Right forelimb (tissue), 1 donor: ENCODE measurements around the gene FXR1.
"Not testable (repeated sequence)": the region's sequence is repeated elsewhere in the genome, so short reads cannot be mapped to it uniquely, and the experiment has no call there.

Experiments used
- DNase-seq: peaks from one replicate; pipeline ENCODE4 v3.0.0-alpha.2; 2018

Gene FXR1

DNA sequence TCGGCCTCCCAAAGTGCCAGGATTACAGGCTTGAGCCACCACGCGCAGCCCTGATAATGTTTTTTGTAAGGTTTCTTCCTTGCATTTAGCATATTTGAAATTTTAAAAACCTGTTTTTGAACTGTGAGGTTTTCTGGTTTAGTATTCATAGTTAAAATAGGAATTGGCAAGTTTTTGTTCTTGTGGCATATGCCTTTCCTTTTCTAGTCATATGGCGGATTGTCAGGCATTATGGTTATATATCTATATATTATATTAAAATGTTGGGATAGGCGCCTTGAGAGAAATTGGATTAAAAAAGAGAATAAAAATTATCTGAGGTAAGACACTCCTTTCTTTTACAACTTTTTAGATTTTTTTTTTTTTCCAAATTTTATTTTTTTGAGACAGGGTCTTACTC is 28.4 kb downstream of the FXR1 start:
- no peak for DNase-seq

- DNase-seq: no peak
Observed at GRCh38 chr3:180947761-180948390, 35.4 kb downstream of the FXR1 start.

DNA sequence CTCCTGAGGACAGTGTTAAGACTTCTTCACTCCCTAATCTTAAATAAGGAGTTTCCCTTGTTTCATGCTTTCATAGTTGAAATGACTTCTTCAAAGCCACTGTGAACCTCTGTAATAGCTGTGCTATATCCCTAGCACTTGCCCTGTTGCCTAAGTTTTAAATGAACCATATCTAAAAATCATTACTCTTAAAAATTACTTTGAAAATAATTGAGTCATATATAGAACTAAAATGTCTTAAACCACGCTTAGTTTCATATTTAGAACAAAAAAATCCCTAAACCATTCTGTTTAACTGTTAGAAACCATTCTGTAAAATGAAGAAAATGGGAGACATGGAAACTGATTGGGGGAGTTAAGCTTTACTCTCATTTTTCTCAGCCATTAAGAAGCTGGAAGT is 47.2 kb downstream of the FXR1 start:
- no peak for DNase-seq

GRCh38 chr3:180961087-180961486 is 48.6 kb downstream of the FXR1 start:
- no peak for DNase-seq

GRCh38 chr3:180961552-180961951 is 49.1 kb downstream of the FXR1 start:
- DNase-seq: no peak

- DNase-seq: no peak
Observed at GRCh38 chr3:180962530-180962929, 50.1 kb downstream of the FXR1 start.

DNA sequence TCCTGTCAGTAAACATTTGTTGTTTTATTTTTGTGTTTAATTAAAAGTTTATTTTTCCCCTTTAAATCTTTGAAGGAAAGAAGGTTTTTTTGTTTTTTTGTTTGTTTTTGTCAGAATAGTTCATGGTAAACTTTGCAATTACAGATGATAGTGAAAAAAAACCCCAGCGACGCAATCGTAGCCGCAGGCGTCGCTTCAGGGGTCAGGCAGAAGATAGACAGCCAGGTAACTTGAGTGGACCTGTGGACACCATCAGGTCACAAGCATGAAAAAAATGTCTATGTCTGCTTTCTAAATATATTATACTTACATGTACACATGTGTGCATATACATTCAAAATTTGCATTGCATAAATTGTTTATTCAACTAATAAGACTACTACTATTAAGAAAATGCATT is 58.5 kb downstream of the FXR1 start:
- DNase-seq: no peak

- DNase-seq: no peak
Observed at GRCh38 chr3:180973543-180973942, 61.1 kb downstream of the FXR1 start.

GRCh38 chr3:180974286-180974685 is 61.8 kb downstream of the FXR1 start:
- DNase-seq: no peak

DNA sequence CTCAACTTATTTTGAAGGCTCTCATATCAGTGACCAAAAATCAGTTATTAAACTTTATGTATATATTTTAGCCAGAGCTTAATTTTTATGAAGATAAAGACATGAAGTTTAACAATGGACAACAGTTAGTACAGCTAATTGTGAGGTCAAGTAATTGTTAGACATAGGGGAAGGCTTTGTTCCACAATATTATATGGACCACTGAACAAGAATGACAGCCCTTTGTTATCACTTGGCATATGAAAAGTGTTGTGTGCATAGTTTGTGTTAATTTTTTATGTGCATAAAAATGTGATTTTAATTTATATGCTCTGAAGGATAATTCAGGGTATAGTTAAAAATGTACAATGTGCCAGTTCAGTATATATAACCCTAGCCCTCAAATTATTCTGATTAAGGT is 65.0 kb downstream of the FXR1 start:
- DNase-seq: no peak

GRCh38 chr3:180979961-180980360 is 67.5 kb downstream of the FXR1 start:
- no peak for DNase-seq

- DNase-seq: no peak
Observed at GRCh38 chr3:180980611-180981010, 68.1 kb downstream of the FXR1 start.

- no peak for DNase-seq
Observed at GRCh38 chr3:180981912-180982311, 69.4 kb downstream of the FXR1 start.

DNA sequence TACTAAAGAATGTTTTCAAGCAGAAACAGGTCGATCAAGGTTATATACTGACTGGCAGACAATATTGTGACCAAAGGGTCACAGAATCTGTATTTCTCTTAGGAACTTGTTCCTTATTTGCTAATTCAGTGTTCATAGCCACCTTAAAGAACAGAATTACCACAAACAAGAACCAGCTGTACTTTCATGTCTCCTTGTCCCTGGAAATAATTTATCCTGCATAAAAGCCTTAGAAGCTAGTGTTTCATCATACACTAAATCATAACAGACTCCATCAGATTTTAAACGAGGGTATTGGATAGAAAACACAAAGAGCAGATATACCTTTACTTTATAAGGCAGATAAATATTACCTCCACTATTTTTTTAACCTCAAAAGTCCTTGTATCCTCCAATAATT is 70.7 kb downstream of the FXR1 start:
- no peak for DNase-seq

GRCh38 chr3:180986366-180986765 is 73.9 kb downstream of the FXR1 start:
- not testable (repeated sequence) for DNase-seq

DNA sequence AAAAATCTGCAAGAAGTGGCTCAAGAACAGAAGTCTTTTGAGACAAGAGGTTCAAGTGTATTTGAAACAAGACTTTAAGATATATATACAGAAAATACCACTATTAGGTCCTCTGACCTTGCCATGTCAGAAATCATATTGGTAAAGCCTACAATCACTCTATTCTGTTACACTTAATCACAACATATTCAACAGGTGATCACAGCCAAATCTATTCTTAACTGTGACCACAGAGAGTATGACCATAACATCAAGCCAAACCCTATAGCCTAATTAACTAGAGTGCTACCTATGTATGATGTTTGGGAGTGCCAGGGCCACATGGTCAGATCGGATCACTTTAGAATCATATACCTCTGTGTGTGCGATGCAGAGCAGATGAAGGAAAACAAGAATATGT is 74.9 kb downstream of the FXR1 start:
- no peak for DNase-seq

DNA sequence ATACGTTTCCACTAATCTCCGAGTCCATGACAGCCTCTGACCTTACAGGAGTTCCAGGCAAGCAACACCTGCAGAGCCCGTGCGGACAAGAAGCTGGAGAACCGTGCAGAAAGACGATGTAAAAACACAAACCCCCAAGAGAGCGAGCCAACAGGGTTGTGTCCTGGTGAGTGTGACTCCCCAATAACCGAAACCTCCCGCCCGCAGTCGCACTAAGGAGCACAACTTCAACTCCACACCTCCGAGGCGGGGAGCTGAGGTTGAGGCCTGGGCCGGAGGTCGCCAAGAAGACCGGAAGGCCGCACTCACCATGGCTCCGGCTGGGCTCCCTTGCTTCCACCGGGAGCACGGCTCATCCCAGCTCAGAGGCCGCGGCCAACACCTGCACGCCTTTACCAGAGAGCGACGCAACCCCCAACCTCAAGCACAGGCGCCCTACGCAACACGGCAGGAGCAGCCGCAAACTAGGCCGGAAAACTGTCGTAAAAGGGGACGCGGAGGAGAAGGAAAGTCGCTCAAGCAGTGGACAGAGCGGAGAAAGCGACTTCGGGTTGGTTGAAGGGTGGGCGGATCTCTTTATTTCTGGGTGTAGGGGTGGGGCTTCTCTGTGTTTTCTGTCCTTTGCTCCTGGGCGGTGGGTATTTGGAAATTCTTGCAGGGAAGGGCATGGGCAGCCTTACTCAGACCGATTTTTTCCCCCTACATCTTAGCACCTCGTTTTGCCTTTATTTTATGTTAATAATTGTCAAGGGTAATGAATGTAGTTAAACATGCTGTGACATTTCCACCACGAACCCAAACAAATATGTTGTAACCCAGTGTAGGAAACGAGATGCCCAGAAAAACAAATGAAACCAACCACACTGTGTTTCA is 77.1 kb downstream of the FXR1 start, which contains the start of gene DNAJC19:
Gene DNAJC19, minus strand, starts transcription at position 446 of the 873 bp plus-strand sequence. Its CDS starts 134 bp downstream, at position 312.
- DNase-seq: peak; percentile 90

- no peak for DNase-seq
Observed at GRCh38 chr3:180990505-180990904, 78.0 kb downstream of the FXR1 start.

DNA sequence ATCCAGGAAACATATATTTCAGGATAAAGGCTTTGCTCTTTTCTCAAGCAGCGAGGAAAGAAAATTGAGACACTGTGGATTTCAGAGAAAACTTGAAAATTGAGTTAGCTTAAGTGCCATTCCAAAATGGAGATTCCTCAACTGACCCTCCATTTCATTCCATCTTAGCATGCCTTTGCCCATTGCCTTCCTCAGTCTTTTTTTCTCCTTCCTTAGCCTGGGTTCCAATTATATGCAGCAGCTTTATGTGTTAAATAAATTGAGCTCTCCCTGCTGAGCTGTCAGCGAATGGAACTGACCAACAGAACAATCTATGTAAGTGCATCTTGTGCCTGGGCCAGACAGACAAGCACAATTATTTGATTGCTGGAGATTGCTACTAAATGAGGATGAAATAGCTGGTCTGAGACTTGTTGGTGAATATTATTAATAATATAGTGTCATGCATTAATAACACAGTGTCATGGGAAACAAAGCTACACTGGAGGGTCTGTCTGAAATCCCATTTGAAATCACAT is 84.0 kb downstream of the FXR1 start:
- no peak for DNase-seq

DNA sequence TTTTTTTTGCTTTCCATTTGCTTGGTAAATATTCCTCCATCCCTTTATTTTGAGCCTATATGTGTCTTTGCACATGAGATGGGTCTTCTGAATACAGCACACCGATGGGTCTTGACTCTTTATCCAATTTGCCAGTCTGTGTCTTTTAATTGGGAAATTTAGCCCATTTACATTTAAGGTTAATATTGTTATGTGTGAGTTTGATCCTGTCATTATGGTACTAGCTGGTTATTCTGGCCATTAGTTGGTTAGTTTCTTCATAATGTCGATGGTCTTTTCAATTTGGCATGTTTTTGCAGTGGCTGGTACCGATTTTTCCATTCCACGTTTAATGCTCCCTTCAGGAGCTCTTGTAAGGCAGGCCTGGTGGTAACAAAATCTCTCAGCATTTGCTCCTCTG is 89.9 kb downstream of the FXR1 start:
- DNase-seq: not testable (repeated sequence)

GRCh38 chr3:181003469-181003868 is 91.0 kb downstream of the FXR1 start:
- DNase-seq: not testable (repeated sequence)

GRCh38 chr3:181006541-181006940 is 94.1 kb downstream of the FXR1 start:
- DNase-seq: no peak

GRCh38 chr3:181007262-181007661 is 94.8 kb downstream of the FXR1 start:
- DNase-seq: no peak

DNA sequence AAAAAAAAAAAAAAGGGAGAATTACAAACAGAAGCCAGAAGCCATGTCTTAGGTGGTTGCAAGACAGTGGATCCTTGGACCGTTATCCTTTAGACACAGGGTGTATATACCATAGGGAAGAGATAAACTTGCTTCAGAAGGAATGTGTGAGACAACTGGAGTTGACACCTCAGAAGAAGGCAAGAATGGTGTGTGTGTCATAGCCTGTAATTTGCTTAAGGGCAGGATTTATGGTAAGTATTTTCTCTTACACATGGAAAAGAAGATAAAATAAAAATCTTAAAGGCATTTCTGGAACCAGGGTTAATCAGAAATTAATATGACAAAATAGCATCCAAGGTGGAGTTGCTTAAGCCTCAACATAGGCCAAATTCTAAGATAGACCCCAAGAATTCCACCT is 96.3 kb downstream of the FXR1 start:
- DNase-seq: no peak
